ENCODE results near the gene IL6ST.
"Not testable (repeated sequence)": the region's sequence is repeated elsewhere in the genome, so short reads cannot be mapped to it uniquely, and the experiment has no call there.

IL6ST gene

DNA sequence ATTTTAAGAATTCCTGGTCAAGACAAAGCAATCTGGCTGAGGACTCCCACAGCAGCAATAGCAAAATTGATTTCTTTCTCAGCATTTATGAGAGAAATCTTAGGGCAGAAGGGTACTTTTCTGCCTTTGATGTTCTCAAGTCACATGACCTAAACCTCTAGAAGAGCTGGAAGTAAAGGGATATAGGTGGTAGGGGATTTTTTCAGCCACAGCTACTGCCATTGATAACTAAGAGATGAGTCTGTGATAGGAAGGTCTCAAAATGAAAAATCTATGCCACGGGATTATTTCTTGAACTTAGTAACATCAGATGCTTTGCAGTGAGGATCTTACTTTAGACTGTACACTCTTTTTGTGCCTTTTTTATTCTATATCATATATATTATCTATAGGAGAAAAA is 35.6 kb downstream of the IL6ST start:
- no peak for DNase-seq

DNA sequence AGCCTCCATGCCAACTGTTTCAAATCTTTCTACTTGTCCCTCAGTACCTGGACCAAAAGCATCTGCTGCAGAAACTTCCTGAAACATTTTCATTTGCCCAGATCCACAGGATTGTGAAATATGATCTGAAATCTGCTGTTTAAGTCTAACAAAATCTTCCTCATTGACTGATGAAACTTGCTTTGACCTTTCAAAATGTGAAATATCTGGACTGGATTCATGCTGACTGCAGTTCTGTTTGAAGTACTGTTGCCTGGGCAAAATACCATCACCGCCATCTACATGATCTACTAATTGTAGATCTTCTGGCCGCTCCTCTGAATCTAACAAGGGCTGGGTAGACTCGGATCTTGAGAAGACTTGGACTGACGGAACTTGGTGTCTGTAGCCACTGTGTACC is 53.6 kb downstream of the IL6ST start:
- DNase-seq, result not testable (repeated sequence)

DNA sequence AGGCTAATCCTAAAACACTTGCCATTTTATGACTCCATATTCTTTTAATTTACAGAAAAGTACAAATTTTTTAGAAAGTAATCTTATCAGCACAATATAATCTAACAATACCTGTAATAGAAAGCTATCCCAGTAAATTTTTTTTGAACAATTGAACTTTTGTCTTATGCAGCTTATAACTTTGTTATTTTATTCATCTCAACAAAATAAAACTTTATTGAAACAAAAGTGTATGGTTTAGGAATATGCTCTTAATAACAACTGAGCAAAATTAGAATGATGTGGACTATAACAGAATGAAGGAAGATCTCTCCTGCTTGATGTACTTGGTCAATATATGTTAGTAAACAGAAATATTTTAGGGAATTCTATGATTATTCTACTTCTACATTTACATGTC is 57.2 kb downstream of the IL6ST start:
- not testable (repeated sequence) for DNase-seq

DNA sequence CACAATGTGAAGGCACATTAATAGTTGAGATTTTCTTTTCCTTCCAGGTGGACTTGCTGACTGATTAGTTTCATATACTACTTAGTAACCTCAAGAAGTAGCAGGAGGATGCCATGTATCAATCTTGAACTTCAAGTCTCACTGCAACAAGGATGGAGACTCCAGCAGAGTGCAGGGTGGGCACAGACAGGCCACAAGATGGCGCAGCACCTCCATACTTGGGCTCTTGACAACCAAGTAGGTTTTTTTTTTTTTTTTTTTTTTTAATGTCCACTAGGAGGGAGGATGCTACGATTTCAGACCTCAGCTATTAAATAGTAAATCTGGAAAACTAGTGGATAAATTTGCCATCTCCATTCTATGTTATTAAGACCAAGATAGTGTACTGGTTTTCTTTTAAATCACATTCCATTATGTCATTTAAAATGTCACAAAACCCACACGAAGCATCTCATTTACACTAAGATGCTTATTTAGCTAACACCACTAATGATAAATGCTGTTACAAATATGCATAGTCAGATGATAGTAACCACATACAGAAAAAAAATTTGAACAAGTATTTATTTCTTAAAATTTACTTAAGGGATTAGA is 58.6 kb downstream of the IL6ST start:
- DNase-seq, result peak; percentile 80

DNA sequence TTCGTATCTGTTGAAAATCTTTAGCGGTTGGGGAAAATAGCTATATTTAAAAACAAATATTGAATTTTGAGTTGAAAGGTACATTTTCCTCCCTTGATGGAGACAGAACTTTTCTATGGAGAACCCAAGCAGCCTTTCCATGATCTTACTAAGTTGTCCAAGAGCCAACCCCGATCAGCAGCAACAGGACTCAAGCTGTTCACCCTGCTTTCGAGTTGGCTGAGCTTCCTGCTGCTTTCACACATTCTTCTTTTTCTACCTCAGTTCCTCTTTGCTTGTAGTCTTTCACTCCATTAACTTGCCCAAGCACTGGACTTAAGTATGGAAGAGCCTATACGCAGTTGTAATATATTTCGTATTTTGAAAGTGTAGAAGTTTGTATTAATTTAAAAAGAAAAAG is 59.4 kb downstream of the IL6ST start:
- no peak for DNase-seq

DNA sequence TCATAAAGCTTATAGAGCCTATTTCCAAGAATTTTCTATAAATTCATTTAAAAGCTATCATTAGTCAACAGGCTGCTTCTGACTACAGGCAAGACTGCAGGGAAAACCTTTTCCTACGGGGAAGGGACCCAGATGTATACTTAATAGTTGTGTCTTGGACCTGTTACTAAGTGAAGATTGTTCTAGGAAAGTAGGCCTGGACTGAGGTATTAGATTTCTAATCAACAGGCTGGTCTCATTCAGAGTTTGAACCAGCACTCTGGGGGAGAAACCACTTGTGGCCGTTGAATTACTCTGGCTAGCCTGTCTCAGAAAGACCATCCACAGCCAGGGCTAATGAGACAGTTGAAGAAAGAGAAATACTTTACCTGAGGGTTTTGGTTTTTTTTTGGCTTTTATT is 60.0 kb downstream of the IL6ST start:
- no peak for DNase-seq

DNA sequence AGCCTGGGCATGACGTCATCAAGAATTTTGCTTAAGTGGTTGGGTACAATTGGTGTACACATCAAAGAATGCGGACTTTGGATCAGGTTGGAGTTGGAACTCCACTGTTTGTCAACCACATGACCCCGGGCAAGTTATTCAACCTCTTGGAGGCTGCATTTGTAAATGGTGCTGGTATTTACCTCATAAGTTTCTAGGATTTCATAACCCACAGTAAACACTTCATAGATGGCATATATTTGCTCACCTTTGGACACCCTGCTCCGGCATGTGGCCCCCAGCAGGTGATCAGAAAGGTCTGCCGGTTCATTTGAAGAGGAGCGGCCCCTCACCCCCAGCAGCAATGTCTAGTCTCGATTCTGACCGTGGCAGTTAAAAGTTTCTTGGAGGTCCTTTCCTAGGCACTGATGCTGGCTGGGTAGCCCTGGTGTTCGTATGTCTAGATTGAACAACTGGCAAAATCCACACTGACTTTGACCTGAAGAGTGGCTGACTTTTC is 60.6 kb downstream of the IL6ST start:
- no peak for DNase-seq

DNA sequence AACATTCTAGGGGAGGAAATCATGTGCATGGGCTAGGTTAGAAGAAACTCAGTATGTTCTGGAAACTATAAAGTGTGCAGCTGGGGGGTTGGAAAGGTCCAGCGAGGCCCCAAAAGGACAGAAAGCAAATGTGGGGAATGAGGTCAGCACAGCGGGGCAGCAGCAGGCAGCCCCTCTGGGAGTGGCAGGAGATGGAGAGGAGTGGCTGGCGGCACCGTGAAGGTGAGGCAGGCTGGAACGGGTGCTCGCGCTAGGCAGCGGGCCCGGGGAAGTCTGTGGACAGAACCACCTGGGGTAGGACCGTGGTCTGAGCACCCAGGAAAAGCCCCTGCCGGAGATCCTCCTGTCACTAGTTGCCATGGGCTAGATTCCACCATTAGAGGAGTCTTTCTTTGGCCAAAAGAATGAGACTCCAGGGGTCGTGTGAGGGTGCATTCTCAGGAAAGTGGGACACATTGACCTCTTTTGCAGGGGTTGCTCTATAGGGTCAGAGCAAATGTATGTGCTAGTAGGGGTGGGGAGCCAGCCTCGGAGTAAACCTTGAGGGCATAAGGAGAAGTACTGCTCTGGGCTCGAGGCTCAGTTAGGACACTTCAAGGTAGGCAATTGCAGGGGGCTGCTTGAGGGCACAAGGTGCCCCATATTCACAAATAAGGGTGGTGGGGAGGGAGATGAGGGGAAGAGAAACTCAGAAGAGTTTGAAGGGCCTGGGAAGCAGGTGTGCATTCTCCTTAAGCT is 61.2 kb downstream of the IL6ST start:
- DNase-seq, result no peak

DNA sequence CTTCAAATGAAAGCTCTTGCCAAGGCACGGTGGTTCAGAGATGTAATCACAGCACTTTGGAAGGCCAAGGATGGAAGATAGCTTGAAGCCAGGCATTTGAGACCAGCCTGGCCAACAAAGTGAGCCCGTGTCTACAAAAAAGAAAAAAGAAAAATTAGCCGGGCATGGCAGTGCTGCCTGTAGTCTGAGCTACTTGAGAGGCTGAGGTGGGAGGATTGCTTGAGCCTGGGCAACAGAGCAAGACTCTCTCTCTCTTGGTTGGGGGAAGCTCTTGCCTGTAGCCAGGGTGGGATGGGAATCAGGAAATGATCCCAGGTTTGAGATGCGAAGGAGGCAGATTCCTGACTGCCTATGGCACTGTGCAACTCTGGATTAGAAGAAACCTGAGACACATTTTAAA is 62.1 kb downstream of the IL6ST start:
- no peak for DNase-seq

DNA sequence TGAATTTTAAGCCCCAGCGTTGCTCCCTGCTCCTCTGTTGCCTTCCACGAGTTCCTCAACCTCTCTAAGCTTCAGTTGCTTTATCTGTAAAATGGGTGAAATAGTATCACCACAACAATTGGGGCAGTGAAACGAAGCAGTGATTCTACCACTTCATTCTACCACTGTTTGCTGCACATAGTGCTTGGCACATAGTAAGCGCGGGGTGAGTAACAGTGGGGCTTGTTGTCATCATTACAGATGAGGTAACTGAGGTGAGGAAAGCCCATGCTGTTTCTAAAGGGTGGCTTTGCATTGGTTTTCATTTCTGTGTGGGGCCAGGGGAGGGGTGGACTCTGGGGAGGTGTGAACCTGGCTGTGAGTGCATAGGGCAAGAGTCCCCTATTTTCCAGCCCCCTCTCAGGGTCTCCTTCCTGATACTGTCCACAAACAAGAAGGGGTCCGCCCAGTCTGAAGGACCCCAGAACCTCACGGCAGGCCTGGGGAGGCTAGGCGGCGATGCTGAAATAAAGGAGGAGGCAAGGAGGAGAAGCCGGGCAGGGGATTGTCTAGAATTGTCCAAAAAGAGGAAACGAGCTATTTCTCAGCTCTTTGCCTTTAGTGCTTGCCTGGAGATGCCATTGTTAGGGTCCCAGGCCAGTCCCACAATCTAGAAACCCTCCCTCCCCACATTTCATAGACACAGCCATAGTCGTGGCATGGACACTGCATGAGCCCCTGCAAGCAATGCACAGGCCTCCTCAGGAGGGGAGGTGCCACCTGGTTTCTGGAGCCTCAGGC is 65.6 kb downstream of the IL6ST start:
- DNase-seq, result no peak

DNA sequence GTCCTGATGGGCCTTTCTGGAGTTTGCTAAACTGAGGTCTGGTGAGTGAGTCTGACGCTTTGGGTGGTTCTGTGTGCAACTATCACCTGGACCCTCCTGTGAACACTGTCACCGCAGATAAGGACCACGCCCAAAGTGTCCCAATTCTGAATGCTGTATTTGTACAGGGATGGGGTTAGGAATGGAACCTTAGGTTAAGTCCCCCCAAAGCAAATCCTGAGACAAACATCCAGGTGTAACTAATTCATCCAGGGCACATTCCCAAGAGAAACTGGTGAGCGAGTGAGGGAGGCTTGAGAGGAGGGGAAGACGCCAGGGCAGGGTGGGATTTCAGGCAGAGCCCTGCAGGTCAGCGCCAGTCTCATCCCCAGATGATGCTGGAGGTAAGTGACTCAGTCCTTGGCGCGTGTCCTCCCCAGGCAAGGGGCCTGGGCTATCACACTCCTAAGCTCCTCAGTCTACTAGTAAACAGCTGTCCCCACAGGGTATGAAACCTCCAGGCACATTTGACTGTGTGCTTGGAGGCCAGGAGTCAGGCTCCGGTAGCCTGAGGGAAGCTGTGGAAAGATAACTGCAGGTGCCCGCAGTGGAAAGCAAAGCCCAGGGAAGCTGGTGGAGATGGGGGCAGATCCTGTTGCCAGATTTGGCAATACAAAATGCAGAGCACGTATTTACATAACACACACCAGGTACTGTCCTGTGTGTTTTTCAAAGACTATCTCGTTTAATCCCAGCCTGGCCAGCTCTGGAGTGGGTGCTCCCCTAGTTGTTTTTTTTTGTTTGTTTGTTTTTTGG is 66.7 kb downstream of the IL6ST start:
- no peak for DNase-seq

DNA sequence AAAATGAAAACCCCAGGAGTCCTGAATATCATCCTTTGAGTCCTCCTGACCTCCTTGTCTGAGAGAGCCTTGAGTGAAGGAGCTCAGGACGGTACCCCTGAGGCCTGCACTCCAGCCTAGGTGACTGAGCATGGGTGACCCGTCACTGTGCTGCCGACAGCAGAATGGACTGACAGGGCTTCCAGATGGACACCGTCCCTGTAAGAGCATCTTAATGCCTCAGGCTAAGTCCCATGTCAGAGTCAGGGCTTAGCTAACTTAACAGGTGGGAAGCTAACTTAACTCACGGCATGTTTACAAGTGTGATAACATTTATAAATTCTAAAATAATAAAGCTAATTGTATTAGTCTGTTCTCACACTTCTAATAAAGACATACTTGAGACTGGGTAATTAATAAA is 68.3 kb downstream of the IL6ST start:
- no peak for DNase-seq

DNA sequence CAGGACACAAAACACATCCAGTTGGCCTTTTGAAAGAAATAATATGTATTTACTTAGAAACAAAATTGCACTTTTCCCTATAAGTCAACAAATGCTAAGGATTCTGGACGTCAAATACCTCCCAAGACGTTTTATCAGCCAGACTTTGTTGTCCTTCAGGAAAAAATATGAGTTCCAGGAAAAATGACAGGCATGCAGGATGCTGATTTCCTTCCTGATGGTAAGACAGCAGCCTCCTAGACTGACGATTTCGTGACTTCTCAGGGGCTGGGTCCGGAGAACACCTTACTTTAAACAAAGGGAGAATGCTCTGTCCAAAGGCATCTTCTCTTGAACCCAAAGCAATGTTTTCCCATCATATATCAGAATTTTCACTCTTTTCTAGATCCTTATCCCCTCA is 69.1 kb downstream of the IL6ST start:
- no peak for DNase-seq

DNA sequence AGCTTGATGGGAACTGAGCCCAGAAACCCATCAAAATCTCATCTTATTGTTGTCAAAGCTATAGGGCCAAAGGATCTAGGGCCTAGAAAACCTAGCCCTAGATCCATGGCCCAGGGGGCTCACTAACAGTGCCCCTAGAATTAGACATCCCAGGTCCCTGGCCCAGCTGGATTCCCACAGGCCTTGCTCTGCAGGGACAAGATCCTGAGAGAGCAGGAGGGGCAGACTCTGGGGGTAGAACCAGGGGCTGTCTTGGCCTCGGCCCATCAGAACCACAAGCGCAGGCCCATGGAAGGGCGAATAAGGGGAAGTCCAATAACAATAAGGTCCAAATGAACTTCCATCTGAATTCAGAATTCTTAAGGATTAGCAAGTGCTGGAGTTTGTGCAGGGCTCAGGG is 69.6 kb downstream of the IL6ST start:
- DNase-seq, result no peak

DNA sequence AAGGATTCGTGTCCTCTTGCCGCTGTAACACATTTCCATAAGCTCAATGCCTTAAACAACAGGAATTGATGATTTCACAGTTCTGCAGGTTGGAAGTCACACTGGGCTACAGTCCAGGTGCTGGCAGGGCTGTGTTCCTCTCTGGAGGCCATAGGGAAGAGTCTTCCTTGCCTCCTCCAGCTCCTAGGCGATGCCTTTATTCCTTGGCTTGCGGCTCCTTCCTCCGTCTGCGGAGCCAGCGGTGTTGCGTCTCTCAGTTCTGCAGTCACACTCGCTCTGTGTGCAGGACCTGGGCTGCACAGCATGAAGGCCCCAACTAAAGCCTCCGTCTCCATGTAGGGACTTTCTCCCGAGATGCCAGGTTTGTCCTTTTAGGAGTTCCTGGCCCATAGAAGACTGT is 70.0 kb downstream of the IL6ST start:
- DNase-seq, result no peak

DNA sequence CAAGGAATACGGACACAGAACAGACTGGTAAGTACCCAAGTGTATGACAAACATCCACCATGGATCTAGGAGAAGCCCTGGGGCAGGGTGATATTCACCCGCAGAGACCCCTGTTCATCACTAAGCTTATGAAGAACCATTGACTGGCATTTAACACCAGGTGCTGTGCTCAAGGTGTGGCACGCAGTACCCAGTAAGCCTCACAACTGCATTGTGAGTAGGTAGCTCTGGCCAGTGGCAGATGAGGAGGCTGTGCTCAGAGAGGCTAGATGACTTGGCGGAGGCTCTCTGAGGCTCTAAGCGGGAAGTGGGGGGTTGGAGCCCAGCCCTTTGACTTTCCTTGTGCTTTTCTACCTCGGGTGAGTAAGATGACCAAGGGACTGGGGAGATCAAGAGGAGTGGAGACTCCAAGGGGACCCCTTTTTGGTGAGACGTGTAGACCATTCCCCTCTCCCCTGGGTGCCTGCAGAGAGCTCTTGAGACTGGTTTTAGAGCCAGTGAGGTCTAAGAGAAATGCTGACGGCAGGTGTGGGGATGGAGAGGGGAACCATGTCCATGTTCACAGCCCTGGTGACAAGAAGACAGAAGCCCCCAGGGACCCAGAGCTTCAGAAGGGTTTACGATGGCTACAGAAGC is 70.8 kb downstream of the IL6ST start:
- DNase-seq, result no peak

DNA sequence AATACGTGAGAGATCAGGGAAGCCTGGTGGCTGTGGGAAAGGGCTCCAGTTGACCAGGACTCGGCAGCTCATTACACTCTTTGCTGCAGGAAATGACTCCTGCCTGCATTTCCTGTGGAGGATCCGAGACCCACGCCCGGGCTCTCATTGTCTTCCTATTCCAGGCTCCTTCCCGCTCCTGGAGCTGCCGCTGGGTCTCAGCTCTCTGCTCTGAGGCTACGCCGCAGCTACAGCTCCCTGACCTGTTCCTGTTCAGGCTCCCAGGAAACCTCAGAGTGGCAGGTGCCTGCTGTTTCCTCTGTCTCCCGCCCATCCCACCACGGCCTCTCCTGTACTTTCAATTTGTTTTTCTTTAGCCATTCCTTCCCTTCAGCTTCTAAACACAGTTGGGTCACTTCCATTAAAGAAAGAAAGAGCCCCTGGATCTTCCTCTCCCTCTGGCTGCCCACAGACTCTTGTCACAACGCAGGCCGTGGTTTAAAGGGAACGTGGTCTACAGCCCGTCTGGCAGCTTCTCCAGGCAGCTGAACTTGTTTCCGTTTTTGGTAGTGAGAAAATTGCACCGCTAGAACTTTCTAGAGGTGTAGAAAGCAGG is 71.5 kb downstream of the IL6ST start:
- no peak for DNase-seq

DNA sequence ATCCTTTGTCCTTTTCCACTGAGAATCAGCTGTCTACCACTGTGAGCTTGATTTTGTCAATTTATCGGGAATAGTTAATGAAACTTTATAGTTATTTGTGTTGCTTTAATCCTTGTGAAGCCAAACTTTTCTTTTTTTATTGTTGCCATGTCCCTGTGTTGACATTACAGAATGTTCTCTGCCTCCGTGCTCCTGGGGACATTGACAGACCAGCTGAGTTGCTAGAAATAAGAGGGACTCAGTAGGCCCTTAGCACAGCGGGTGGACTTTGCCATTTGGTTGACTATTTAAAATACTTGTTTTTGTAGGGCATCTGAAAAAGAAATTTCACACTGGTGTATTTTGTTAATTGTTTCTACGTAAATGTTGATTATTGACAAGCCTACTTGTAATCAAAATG is 73.1 kb downstream of the IL6ST start:
- no peak for DNase-seq

DNA sequence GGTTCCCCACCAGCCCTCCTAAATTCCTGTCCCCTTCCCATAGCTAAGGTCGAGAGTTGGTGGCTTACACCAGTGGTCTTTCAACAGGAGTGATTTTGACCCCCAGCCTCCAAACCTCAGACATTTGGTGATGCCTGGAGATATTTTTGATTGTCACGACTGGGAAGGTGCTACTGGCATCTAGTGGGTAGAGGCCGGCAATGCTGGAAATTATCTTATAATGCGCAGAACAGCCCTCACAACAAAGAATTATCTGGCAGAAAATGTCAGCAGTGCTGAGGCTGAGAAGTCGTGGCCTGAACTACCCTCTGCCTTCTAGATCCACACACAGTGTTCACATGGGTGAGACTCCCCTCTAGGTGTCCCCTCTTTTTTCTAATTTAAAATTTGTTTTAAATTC is 74.0 kb downstream of the IL6ST start:
- no peak for DNase-seq

DNA sequence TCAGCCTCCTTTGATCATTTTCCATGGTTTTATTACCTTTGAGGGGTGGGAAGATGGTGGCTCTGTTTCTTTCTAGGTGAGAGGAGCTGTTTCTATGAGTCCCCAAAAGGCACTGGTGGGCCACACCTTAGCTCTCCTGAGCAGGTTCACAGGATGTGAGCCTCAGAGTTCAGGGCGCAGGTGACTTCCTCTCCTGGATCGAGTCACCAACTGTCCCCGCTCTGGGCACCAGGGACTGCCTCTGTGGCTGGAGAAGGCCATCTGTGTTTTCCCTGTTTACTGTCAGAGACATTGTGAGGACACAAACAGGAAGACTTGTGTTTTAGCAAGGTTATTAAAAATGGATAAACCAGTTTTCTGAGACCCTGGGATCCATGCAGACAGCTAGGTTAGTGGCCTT is 75.1 kb downstream of the IL6ST start:
- DNase-seq, result no peak

DNA sequence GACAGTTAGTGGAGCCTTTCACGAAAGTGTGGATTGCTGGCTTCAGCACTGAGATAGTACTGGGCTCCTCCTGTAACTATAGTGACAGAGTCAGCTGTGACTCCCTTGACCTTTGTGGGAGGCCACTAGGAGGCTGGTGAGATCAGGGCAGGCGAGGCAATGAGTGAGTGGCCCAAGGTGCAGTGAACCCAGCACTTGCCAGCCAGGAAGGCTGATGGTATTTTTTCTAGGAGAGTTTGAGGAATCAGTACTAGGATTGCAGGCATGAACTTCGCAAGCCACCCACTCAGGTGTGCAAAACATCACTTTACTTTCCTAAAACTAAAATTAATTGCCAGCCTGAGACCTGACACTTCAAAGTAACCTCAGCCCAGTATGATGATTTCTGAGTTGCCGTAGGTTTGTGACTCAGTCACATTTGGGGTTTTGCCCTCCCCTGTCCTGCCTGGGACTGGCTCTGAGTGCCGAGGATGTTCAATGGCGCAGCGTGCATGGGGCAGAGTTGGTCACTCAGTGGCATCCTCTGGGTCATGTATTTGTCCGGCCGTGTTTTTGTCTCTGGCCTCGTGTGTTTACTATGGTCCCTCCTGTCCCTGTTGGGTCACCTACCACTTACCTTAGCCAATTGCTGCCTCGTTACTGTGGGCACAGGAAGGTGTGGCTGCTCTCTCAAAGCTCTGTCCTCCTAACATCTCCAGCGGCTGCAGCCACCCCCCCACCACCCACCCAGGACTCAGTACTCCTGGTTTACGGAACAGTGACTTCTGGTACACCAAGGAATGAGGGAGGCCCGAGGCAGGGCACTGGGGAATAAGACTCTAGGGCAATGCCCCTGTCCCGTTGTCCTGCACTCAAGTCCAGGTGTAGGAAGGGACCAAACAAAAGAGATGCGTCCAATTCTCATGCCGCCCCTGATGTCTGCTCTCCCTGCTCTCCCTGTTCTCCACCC is 76.4 kb downstream of the IL6ST start:
- peak; percentile 41 for DNase-seq

Data from stimulated activated CD4-positive, alpha-beta T cell treated with anti-CD3 and anti-CD28 coated beads, Interleukin-1b, Interleukin-23, amount 100 ng/mL, for 48 hours (primary cell).